Measurements from ENCODE around the gene ATF7IP.
"Not testable (repeated sequence)": the region's sequence is repeated elsewhere in the genome, so short reads cannot be mapped to it uniquely, and the experiment has no call there.

ATF7IP gene

DNA sequence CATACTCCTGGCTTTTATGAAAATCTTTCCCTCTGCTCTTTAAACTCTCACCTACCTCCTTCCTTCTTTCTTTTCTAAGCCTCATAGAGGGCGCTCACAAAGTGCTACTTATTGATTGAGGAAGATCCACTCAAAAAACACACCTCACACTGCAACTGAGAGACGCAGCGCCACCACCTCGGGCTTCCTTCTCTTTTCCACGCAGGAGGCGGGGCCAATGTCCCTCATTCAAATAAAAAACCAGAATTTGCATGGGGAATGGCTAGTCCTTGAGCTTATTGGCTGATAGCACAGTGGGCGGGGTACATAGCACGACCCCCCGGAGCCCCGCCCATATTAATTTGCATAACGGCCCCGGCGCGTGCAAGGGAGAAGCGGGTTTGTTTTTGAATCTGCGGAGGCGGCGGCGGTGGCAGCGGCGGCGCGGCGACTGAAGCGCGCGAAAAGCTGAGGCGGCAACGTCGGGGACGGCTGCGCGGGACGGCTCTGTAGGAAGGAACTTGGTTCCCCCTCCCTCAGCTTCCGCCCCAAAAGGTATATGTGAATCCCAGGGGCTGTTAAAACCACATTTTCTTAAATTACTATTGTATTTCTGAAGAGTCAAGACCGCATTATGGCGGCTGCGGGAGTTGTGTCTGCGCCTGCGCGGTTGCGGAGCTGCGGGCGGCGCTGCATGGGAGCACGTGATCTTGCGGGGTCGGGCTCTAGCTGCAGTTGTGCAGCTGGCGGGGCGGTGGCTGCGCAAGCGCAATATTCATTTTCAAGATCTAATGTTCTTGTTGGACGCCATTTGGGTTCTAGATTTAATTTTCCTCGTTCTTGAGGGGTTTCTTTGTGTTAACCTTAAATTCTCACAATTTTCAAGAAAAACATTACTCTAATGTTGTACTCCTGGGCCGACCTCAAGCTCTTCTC is at the start of gene ATF7IP:
ATF7IP (plus strand) TSS at position 389 of the 915 bp plus-strand sequence. CDS start 58,234 bp downstream, outside the sequence.
- peak; percentile 88 to 90 for DNase-seq (ENCODE audit: low read depth in 2 of 2)

DNA sequence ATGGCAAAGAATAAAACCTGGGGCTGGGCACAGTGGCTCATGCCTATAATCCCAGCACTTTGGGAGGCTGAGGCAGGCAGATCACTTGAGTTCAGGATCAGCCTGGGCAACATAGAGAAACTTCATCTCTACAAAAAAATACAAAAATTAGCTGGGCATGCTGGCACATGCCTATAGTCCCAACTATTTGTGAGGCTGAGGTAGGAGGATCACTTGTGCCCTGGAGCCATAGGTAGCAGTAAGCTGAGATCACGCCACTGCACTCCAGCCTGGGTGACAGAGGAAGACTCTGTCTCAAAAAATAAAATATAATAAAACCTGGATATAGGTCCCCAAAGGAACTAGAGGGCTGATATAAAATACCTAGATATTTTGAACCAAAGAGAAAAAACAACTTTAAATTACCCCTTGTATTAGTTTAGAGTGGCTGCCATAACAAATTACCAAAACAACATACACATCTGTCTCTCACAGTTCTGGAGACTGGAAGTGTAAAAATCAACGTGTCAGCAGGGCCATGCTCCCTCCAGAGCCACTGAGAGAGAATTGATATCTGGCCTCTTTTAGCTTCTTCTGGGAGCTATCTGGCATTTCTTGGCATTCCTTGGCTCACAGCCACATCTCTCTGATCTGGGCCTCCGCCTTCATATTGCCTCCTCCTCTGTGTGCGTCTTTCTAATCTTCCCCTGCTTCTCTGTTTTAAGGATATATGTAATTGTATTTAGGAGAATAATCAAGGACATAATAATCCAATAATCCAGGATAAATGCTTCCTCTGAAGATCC is 47.9 kb upstream of the ATF7IP start:
- no peak for DNase-seq (ENCODE audit: low read depth in 2 of 2)

DNA sequence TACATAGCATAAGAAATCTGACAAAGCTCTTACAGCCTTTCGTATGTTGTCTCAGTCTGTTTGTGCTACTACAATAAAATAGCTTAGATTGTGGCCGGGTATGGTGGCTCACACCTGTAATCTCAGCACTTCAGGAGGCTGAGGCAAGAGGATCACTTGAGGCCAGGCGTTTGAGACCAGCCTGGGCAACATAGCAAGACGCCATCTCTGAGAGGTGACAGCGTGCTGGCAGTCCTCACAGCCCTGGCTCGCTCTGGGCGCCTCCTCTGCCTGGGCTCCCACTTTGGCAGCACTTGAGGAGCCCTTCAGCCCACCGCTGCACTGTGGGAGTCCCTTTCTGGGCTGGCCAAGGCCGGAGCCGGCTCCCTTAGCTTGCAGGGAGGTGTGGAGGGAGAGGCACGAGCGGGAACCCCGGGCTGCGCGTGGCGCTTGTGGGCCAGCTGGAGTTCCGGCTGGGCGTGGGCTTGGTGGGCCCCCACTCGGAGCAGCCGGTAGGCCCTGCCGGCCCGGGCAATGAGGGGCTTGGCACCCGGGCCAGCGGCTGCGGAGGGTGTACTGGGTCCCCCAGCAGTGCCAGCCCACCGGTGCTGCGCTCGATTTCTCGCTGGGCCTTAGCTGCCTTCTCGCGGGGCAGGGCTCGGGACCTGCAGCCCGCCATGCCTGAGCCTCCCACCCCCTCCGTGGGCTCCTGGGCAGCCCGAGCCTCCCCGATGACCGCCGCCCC is 45.6 kb upstream of the ATF7IP start:
- not testable (repeated sequence) for DNase-seq (ENCODE audit: low read depth in 2 of 2)

GRCh38 chr12:14322403-14322802 is 43.1 kb upstream of the ATF7IP start:
- DNase-seq (ENCODE audit: low read depth in 2 of 2), result no peak

GRCh38 chr12:14325716-14326343 is 39.7 kb upstream of the ATF7IP start:
- DNase-seq (ENCODE audit: low read depth in 2 of 2), result no peak

GRCh38 chr12:14326699-14327098 is 38.8 kb upstream of the ATF7IP start:
- no peak for DNase-seq (ENCODE audit: low read depth in 2 of 2)

GRCh38 chr12:14327711-14328110 is 37.8 kb upstream of the ATF7IP start:
- DNase-seq (ENCODE audit: low read depth in 2 of 2), result no peak

DNA sequence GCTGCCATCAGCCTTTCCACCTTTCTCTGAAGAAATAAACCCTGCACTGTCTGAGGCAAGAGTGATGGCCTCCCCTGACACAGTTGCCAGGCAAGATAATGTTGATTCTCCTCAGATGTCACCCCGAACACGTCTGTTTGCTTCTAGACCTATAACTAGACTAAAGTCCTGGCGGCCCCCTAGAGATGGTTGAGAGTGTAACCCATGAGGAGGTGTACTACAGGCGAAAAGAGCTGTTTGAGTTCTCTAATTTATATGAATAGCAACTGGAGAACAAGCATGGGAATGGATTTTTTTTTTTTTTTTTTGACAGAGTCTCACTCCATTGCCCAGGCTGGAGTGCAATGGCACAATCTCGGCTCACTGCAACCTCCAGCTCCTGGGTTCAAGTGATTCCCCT is 33.0 kb upstream of the ATF7IP start:
- DNase-seq (ENCODE audit: low read depth in 2 of 2), result no peak

DNA sequence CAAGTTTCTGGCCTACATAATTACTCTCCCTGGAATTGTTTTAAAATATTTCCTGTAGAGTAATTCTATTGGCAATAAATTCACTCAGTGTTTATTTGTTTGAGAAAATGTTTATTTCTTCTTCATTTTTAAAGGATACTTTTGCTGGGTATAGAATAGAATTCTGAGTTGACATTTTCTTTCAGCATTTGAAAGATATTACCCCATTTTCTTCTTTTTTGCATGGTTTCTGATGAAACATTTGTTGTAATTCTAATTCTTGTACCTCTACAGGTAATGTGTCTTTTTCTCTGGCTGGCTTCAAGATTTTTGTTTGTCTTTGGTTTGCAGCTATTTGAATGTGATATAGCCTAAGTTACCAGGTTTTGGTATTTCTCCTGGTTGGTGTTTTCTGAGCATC is 25.1 kb upstream of the ATF7IP start:
- no peak for DNase-seq (ENCODE audit: low read depth in 2 of 2)

DNA sequence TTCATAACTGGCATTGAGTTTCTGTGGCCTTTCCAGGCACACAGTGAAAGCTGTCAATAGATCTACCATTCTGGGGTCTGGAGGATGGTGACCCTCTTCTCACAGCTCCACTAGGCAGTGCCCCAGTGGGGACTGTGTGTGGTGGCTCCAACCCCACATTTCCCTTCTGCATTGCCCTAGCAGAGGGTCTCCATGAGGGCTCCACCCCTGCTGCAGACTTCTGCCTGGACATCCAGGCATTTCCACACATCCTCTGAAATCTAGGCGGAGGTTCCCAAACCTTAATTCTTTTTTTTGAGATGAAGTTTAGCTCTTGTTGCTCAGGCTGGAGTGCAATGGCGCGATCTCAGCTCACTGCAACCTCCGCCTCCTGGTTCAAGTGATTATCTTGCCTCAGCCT is 14.0 kb upstream of the ATF7IP start:
- not testable (repeated sequence) for DNase-seq (ENCODE audit: low read depth in 2 of 2)

DNA sequence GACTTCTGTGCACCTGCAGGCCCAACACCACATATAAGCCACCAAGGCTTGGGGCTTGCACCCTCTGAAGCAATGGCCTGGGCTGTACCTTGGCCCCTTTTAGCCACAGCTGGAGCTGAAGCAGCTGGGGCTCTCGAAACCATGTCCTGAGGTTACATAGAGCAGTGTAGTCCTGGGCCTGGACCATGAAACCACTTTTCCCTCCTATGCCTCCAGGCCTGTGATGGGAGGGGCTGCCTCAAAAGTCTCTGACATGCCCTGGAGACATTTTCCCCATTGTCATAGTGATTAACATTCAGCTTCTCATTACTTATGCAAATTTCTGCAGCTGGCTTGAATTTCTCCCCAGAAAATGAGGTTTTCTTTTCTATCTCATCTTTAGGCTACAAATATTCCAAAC is 13.4 kb upstream of the ATF7IP start:
- not testable (repeated sequence) for DNase-seq (ENCODE audit: low read depth in 2 of 2)

DNA sequence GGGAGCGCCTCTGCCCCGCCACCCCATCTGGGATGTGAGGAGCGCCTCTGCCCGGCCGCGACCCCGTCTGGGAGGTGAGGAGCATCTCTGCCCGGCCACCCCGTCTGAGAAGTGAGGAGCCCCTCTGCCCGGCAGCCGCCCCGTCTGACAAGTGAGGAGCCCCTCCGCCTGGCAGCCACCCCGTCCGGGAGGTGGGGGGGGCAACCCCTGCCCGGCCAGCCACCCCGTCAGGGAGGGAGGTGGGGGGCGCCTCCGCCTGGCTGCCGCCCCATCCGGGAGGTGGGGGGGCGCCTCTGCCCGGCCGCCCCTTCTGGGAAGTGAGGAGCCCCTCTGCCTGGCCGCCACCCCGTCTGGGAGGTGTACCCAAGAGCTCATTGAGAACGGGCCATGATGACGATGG is 10.8 kb upstream of the ATF7IP start:
- DNase-seq (ENCODE audit: low read depth in 2 of 2), result not testable (repeated sequence)

DNA sequence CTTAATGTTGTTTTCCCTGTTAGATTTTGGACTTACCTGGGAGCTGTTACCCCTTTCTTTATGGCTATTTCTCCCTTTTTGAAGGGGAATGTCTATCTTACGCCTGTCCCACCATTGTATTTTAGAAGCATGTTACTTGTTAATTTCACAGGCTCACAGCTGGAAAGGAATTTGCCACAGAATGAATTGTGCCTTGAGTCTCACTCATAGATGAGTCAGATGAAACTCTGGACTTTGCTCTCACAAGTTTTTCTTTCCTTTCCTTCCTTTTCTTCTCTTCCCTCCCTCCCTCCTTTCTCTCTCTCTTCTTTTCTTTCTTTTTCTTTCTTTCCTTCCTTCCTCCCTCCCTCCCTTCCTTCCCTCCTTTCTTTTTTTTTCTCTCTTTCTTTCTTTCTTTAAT is 9.3 kb upstream of the ATF7IP start:
- no peak for DNase-seq (ENCODE audit: low read depth in 2 of 2)

GRCh38 chr12:14357486-14357885 is 8.0 kb upstream of the ATF7IP start:
- DNase-seq (ENCODE audit: low read depth in 2 of 2), result no peak

DNA sequence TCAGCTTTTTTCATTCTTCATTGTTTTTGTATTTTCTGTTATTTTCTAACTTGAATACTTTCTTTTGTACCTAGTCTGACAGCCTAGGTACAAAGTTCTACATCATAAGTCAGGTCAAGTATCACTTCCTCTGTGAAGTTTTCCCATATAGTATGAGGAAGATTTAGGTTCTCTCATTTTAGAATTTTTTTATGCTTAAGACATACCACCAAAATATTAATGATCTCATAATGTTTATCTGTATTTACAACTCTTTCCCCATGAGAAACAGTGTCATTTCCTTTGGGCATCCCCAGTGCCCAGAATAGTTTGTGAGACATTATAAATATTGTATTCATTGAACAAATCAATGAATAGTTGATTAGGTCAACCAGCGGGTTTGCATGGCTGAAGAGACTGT is 3.1 kb upstream of the ATF7IP start:
- no peak for DNase-seq (ENCODE audit: low read depth in 2 of 2)

- DNase-seq (ENCODE audit: low read depth in 2 of 2), result no peak
Measured at GRCh38 chr12:14364583-14365271, 755 bp upstream of the ATF7IP start.

DNA sequence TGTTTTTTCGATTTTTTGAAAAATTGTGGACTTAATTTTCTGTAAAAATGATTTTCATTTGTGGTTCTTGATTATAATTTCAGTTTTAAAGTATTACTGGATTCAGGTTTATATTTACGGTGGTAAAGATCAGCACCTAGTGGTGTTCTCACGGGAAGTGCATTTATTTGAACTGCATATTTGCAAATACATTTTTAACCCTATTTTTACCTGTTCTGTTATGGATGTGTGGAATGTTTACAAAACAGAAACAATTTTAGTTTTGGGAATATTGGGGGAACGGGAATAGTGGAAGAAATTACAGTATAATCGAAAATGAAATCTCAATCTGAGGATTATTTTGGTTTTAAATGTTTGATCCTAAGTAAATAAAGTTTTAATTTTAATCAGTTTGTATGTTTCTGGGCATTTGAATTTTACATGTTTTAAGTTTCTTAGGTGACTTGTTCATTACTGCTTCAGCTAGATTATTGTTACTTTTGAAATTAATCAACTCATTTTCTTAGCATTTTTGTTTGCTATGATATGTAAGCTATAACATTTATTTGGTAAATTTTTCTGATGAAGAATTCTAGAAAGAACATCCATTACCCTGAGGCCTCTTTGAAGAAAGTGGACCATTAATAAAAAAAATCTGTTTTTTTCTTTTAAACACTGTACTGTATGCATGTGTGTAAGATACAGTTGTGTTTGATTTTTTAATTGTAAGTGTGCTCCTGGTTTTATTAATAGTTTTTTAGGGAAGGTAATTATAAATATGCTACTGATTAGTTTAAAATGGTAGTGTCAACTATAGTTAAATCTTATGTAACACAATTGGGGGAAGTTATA is 942 bp downstream of the ATF7IP start:
- DNase-seq (ENCODE audit: low read depth in 2 of 2), result no peak

DNA sequence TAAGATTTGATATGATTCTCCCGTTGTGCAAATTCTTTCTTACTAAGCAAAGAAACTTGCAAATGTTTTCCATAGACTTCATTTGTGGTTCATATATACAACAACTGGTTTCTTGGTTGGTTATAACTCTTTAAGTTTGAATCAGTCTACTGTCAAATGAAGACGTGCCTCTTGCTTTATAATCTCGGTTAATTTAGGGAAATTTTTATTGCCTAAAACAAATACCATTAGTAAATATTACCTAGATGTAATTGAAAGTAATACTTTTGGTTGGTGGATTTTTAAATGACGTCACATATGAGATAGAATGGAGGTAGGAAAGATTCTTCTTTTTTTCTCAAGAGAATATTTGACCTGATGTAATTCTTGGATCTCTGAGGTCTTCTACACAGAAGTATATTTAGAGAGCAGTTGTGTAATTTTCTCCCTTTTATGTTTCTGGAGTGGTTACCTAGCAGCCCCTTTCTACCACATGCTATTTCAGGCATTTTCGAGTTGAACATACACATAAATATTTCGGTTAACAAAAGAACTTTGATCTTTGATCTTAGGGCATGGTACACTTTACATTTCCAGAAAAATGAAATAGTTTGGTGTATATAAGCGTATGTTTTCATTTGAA is 1.7 kb downstream of the ATF7IP start:
- DNase-seq (ENCODE audit: low read depth in 2 of 2), result no peak

DNA sequence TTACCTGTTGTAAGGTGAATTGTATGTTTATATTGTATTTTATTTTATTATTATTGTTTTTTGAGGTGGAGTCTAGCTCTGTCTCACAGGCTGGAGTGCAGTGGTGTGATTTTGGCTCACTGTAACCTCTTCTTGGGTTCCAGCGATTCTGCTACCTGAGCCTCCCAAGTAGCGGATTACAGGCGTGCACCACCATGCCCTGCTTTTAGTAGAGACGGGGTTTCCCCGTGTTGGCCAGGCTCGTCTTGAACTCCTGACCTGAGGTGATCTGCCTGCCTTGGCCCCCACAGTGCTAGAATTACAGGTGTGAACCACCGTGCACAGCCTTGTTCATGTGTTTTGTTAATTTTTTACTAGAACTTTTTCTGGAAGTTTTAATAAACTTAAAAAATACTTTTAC is 3.8 kb downstream of the ATF7IP start:
- DNase-seq (ENCODE audit: low read depth in 2 of 2), result no peak

DNA sequence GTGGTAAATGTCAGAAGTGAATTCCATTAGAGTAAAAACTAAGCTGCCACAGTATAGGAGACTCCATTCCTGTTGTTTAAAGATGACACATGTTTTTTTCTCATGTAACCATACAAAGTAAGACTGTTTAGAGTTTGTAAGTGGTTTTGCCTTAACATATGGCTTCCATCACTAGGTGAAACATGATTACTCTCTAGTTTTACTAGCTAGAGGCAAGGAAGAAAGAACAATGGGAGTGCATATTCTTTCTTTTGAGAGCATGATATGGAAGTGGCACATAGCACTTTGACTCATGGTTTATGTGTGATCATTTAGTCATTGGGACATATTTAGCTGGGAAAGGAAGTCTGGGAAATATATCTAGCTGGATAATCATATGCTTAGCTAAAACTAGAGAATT is 7.7 kb downstream of the ATF7IP start:
- DNase-seq (ENCODE audit: low read depth in 2 of 2), result no peak
